Measurements from ENCODE around the gene HSF2BP.
"Not testable (repeated sequence)": the region's sequence is repeated elsewhere in the genome, so short reads cannot be mapped to it uniquely, and the experiment has no call there.

HSF2BP gene

GRCh38 chr21:43616861-43617260 lies 42.4 kb downstream of the HSF2BP start:
- DNase-seq, result not testable (repeated sequence)

DNA sequence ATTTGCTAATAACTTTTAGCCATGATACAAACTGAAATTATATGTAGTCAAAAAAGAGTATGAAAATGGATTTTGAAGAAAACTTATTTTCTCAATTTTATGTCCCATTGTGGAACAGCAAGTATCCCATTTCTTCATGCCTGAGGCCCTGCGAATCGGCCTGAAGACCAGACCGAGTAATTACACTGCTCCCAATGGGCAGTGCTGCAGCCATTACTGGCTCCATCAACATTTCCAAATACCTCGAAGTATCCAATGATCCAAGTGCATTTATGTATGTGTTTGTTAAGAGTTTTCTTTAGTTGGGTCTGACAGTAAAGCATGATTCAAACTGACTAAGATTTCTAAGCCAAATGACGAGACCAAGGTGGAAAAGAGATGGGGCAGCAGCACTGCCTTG lies 44.4 kb downstream of the HSF2BP start:
- no peak for DNase-seq

DNA sequence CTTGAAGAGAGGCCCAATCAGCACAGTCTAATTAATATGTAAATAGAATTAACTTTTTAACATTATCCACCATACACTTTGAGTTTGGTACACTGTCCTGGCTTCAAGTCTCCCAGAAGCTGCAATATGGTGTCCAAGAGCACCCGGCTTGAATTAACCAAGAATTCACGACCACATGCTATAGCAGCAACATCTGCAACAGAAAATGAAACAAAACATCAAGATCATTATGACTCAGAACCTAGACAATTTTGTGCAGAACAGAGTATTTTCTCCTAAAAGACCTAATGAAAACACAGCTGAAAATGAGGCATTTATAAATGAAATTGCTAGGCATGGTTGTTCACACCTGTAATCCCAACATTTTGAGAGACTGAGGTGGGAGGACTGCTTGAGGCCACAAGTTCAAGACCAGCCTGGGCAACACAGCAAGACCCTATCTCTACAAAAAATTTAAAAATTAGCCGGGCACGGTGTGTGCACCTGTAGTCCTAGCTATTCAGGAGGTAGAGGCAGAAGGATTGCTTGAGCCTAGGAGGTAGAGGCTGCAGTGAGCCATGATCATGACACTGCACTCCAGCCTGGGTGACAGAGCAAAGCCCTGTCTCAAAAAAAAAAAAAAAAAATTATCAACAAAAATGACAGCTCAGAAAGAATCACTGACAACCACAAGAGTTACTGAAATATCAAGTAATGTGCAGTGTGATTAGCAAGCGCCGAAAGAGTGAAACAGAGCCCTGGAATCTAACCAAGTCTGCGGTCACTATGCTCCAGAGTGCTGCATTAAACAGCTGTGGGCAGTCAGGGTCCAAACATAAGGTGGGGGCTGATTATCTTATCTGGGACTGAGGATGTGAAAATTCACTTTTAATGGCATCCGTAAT lies 45.3 kb downstream of the HSF2BP start:
- peak; percentile 54 for DNase-seq

DNA sequence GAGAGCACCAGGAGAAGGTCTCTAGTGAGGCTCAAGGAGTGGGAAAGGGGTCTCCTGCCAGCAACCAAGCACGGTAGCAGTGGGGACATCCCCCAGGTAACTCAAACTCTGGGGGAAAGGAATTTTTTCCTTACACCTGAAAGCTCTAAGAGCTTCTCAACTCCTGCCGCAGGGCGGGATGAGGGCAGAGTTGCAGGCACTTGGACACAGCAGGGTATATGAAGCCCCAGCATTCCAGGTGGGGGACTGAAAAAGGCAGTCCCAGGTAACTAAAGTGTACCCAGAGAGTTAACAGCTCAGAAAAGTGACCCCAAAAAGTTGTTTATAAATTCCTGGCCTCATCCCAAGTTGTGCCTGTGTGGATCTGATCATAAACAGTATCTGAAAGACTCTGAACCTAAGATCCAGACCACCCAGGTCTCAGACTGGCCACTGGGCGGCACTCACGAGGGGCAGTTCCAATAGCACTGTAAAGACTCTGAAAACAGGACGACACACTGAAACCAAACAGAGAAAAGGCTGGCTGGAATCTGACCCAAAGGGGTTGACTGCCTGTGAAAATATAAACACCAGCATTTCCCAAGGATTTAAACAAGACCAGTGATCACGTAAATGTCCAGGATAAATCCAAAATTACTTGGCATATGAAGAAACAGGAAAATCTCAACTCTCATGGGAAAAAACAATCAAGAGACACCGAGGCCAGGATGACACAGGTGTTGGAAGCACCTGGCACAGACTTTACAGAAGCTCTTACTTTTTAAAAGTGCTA lies 47.5 kb downstream of the HSF2BP start:
- peak; percentile 75 for DNase-seq

- peak; percentile 45 for DNase-seq
Measured at GRCh38 chr21:43609501-43610340, 49.6 kb downstream of the HSF2BP start.

- no peak for DNase-seq
Measured at GRCh38 chr21:43608664-43609063, 50.6 kb downstream of the HSF2BP start.

DNA sequence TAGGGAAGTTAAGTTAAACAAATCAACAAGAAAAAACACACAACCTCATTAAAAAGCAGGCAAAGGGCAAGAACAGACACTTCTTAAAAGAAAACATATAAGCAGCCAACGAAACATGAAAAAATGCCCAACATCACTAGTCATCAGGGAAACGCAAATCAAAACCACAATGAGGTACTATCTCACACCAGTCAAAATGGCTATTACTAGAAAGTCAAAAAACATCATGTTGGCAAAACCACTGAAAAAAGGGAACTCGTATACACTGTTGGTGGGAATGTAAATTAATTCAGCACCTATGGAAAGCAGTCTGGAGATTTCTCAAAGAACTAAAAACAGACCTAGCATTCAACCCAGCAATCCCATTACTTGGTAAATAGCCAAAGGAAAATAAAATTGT lies 51.1 kb downstream of the HSF2BP start:
- DNase-seq, result peak; percentile 64

DNA sequence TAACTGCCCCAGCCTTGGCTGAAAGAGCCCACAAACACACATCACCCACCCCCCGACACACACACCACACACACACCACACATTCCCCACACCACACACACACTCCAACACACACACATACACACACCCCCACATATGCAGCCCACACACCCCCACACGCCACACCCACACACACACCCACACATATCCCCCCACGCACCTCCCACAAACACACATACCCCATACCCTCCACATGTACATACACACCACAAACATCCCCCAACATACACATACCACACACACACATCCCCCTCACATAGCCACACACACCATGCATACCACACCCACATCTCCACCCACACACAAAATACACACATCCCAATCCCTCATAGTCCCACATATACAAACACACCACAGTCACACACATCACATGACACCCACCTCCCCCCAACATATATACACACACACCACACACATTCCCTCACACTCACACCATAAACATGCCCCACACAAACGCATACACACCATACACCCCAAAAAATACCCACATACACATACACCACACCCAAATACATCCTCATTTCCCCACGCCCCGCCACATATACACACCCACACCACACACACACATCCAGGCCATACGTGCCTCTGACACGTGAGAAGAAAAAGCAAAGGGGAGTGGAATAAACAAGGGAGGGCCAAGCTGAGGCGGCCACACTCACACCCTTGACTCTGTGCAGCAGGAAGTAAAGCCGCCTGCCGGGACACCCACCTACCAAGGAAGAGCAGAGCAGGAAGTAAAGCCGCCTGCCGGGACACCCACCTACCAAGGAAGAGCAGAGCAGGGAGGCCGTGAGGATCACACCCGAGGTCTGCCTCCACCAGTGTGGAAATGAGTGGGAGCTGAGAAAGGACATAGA lies 53.7 kb downstream of the HSF2BP start:
- DNase-seq, result no peak

GRCh38 chr21:43604505-43605204 lies 54.6 kb downstream of the HSF2BP start:
- DNase-seq, result no peak

- peak; percentile 43 for DNase-seq
Measured at GRCh38 chr21:43603641-43604504, 55.4 kb downstream of the HSF2BP start.

GRCh38 chr21:43603233-43603626 lies 56.1 kb downstream of the HSF2BP start:
- no peak for DNase-seq

DNA sequence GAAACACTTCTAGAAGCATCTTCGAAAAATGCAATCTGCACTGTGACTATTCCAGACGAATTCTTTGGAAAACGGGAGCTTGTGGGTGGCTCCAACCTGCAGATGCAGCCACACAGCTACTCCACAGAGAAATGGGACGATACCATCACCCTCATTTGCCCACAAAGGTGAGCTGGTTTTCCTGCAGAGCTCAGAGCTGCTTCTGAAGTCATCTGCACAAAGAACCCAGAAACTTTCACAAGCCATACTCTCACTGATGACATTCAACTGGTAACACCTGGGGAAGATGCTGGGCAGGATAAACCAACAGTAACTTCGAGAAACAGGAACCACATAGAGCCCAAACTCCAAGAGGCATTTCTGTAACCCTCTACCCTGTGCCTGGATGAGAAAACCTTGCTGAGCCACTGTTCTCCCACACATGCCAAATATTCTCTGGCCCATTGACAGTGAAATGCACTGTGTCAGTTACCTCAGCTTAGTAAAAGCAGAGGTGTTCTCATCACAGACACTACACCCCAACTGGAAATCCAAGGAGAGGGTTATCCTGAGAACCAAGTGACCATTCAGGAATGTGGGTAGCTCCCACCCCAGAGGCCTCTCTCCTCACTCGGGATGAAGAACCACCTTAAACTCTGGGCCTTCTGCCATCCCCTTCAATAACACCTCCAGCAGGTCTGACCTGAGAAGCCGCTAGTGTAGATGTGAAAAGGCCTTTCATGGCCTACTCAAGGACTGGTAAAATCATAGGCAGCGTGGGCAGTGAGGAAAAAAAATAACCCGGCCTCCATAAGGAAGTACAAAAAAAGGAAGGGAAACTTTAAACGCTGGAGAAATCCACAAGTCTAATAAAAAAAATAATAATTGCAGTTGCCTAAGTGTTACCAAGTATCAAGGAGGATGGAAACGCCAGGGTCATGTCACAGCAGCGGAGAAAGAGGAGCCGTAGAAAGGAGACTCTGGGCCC lies 56.7 kb downstream of the HSF2BP start:
- no peak for DNase-seq

DNA sequence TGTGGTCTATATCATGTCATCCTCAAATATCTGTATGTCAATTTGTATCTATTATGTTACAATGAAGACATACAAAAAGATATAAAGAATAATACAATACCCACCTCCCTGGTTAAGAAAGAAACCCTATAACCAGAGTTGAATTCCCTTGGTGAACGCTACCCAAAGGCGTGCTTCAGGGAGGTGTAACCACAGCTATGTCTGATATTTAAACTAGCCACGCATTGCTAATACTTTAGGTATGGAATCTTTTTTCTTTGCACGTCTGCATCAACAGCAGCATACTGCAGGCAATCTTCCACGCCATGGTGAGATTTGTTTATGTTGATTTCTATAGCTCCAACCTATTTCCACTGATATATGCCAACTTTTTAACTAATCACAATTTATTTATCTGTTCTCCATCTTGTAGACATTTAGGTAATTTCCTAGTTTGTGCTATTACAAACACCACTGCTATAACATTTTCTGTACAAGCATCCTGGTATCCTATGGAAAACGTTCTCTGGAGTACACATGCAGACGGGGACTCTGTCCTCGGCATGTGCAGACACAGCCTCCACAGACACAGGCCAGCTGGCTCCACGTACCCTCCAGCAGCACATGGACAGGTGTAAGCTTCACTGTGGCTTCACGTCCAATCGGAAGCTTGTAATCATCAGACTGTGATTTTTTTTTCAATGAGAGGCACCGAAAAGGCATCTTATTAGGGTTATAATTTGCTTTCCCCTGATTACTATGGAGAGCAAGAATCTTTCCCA lies 58.5 kb downstream of the HSF2BP start:
- peak; percentile 95 for DNase-seq

GRCh38 chr21:43599728-43600127 lies 59.6 kb downstream of the HSF2BP start:
- no peak for DNase-seq

DNA sequence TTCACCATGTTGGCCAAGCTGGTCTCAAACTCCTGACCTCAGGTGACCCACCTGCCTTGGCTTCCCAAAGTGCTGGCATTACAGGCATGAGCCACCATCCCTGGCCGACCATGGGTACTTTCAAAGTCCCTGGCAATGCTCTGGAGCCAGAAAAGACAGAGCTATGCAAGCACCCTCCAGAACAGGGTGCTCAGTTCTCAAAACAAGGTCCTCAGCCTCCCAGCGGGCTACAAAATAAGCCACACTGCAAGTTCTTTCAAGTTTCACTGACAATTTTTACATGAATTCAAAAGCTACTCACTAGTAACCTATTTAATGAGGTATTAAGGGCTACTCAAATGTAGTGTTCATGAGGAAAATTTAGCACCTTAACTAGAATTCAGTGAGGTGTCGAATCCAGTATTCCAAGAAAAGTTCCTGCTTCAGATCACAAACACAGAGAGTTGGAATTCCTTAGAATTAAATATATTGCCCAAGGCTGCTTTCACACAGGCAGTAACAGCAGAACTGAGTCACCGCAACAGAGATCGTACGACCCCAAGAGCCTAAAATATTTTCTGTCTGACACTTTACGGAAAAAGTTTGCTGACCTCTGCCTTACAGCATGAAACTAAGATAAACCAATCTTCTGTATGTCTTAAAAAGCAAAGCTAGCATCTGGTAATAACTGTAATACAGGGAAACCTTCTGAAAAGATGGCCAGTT lies 60.7 kb downstream of the HSF2BP start:
- peak; percentile 86 for DNase-seq

DNA sequence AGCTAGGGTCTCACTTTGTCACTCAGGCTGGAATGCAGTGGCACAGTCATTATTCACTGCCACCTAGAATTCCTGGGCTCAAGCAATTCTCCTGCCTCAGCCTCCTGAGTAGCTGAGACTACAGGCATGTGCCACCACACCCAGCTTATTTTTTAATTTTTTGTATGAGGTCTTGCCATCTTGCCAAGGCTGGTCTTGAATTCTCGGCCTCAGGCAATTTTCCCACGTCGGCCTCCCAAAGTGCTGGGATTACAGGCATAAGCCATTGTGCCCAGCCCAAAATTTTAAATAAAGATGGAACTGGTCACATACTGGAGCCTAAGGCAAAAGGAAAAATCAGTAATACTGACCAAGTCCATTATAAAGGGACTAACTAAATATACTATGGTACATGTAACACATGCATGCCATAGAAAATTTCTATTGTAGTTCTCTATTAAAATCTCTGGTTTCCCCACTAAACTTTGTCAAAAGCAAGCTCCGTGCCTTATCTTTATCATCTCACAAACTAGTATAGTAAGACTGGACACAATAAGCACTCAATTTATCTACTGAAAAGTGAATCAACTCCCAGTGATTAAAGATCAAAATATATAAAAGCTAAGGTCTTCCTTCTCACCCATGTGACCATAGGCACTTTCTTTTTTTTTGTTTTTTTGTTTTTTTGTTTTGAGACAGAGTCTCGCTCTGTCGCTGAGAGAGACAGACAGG lies 61.6 kb downstream of the HSF2BP start:
- no peak for DNase-seq

DNA sequence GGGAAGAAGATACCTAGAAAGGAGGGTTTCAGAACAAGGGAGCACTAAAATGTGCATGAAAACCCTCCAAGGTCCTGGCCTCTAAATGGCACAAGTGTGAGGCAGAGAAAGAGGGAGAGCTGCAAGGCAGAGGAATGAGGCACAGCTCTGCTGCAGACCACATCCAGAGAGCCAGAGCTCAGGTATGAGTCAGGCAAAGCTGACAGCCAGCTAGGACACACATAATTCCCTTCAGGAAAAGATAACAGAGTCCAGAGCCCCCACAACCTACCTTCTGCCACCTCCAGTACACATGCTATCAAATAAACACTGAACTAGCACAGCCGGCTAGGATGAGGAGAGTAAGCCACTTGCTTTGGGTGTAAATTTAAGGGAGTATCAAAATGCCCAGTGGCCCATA lies 62.2 kb downstream of the HSF2BP start:
- DNase-seq, result peak; percentile 80

Data from HCEC 1CT (cell line).